GM12875 (cell line): ENCODE data around the gene PCSK6.
"Not testable (repeated sequence)": the region's sequence is repeated elsewhere in the genome, so short reads cannot be mapped to it uniquely, and the experiment has no call there.

Source experiments
- H3K4me3 ChIP-seq: one replicate; pipeline ENCODE4 v1.5.1; 2011; ENCODE audit warnings: low read depth, low read length, control low read depth
- TF ChIP-seq, protein P1 (sequence below): IDR thresholded peaks from 2 replicates; pipeline ENCODE4 v1.5.1; 2011; ENCODE audit warnings: low read depth, mild to moderate bottlenecking, control low read depth, inconsistent platforms, low read length, moderate library complexity, borderline replicate concordance; ENCODE audit not compliant: insufficient read depth

The PCSK6 gene

GRCh38 chr15:101296418-101297405 lies 192.8 kb downstream of the PCSK6 start:
- TF ChIP-seq, protein P1, sequence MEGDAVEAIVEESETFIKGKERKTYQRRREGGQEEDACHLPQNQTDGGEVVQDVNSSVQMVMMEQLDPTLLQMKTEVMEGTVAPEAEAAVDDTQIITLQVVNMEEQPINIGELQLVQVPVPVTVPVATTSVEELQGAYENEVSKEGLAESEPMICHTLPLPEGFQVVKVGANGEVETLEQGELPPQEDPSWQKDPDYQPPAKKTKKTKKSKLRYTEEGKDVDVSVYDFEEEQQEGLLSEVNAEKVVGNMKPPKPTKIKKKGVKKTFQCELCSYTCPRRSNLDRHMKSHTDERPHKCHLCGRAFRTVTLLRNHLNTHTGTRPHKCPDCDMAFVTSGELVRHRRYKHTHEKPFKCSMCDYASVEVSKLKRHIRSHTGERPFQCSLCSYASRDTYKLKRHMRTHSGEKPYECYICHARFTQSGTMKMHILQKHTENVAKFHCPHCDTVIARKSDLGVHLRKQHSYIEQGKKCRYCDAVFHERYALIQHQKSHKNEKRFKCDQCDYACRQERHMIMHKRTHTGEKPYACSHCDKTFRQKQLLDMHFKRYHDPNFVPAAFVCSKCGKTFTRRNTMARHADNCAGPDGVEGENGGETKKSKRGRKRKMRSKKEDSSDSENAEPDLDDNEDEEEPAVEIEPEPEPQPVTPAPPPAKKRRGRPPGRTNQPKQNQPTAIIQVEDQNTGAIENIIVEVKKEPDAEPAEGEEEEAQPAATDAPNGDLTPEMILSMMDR = no peak
- no peak overlapping the region for H3K4me3 ChIP-seq

DNA sequence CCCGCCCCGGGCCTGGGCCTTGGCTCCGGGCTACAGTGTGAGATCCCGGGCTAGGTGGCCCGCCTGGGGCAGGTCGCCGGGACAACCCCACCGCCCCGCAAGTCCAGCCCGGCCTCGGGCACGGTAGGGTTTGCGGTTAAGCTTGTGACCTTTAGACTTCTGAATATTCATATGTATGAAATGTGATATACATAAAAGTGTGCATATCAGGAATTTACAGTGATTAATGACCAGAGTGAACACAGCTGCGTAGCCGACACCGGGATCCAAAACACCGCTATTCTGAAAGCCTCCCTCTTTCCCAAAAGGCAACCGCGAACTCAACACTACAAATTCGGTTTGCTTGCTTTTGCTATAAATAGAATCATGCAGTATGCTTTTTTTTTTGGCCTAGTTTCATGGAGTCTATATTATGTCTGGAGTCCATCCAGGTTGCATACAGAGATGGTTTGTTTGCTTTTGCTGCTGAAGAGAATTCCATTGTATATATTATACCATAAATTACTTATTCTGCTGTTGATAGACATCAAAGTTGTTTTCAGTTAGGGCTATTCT lies 193.8 kb downstream of the PCSK6 start:
- peak overlapping the region; percentile 89 for H3K4me3 ChIP-seq

GRCh38 chr15:101294731-101295606 lies 194.5 kb downstream of the PCSK6 start, which contains the start of gene SNRPA1:
Gene SNRPA1 (minus strand): TSS chr15:101295248. CDS start chr15:101295178, 70 bp downstream.
- TF ChIP-seq, protein P1 = no peak
- peak within 1 kb of the TSS; percentile 89 for H3K4me3 ChIP-seq

More for the DNA sequence above, 193.8 kb downstream of the PCSK6 start:
- TF ChIP-seq, protein P1 = no peak

GRCh38 chr15:101293122-101293521 lies 196.4 kb downstream of the PCSK6 start:
- TF ChIP-seq, protein P1 = no peak
- H3K4me3 ChIP-seq = peak overlapping the region; percentile 89

- no peak overlapping the region for H3K4me3 ChIP-seq
- TF ChIP-seq, protein P1 = peak; percentile 47; the same call in 1 of the 2 replicates
These were observed 200.5 kb downstream of the PCSK6 start for GRCh38 chr15:101288905-101289513.

DNA sequence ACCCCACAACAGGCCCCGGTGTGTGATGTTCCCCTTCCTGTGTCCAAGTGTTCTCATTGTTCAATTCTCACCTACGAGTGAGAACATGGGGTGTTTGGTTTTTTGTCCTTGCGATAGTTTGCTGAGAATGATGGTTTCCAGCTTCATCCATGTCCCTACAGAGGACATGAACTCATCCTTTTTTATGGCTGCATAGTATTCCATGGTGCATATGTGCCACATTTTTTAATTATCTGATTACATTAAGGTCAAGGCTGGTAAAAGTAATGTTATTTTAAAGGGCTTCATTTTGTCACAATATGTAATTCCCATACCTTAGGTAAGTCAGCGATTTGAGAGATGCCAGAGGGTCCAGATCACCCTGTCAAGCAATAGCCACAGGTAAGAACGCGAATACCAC lies 202.2 kb downstream of the PCSK6 start:
- H3K4me3 ChIP-seq = not testable (repeated sequence)
